ENCODE data around the gene MPHOSPH9.

The MPHOSPH9 gene

GRCh38 chr12:123105211-123105826 lies 127.6 kb downstream of the MPHOSPH9 start:
- Mint-ChIP-seq H3K27ac (peak overlapping the region; percentile 92), H3K4me1 (ENCODE audit: low read depth) (peaks cover 58% of the 10 kb centered on the region), H3K36me3 (ENCODE audit: low read depth) (peaks cover 22% of the 10 kb centered on the region), H3K9me3 (no peaks in the 10 kb centered on the region), H3K4me3 (no peak overlapping the region), H3K27me3 (ENCODE audit: low read depth) (no peaks in the 10 kb centered on the region)

GRCh38 chr12:123104809-123105208 lies 128.1 kb downstream of the MPHOSPH9 start:
- H3K27ac Mint-ChIP-seq: no peak overlapping the region
- no peaks in the 10 kb centered on the region for H3K9me3 Mint-ChIP-seq
- peaks cover 22% of the 10 kb centered on the region for H3K36me3 Mint-ChIP-seq (ENCODE audit: low read depth)
- peaks cover 58% of the 10 kb centered on the region for H3K4me1 Mint-ChIP-seq (ENCODE audit: low read depth)
- H3K4me3 Mint-ChIP-seq: no peak overlapping the region
- no peaks in the 10 kb centered on the region for H3K27me3 Mint-ChIP-seq (ENCODE audit: low read depth)

Measured in T-helper 1 cell treated with Interleukin-12 subunit alpha and Interleukin-12 subunit beta and Interleukin-4 antibody, amounts not matched to agents 30 μg/mL and 1 μg/mL, for 36 hours (primary cell).